Measurements from ENCODE around the gene FAT4.

- TF ChIP-seq, protein P1, sequence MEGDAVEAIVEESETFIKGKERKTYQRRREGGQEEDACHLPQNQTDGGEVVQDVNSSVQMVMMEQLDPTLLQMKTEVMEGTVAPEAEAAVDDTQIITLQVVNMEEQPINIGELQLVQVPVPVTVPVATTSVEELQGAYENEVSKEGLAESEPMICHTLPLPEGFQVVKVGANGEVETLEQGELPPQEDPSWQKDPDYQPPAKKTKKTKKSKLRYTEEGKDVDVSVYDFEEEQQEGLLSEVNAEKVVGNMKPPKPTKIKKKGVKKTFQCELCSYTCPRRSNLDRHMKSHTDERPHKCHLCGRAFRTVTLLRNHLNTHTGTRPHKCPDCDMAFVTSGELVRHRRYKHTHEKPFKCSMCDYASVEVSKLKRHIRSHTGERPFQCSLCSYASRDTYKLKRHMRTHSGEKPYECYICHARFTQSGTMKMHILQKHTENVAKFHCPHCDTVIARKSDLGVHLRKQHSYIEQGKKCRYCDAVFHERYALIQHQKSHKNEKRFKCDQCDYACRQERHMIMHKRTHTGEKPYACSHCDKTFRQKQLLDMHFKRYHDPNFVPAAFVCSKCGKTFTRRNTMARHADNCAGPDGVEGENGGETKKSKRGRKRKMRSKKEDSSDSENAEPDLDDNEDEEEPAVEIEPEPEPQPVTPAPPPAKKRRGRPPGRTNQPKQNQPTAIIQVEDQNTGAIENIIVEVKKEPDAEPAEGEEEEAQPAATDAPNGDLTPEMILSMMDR (IDR thresholded peaks at IDR 0.05; ENCODE audit: insufficient read depth, low read length, poor library complexity, severe bottlenecking), result no peak
- TF ChIP-seq EZH2phosphoT487 (conservative IDR thresholded peaks at IDR 0.05; ENCODE audit: low read length), result no peak
Observed at GRCh38 chr4:125316791-125317524, 2.2 kb downstream of the FAT4 start.

All from SU-DHL-6 (cell line).